HCT116 (cell line): ENCODE measurements around the gene CD9.

ENCODE experiments used
- CBX3 ChIP-seq: IDR thresholded peaks from 2 replicates; pipeline ENCODE4 v1.6.1; 2012; ENCODE audit warnings: low read depth
- CTCF ChIP-seq, 3 experiments: fragments of 200-600 bp in 1 of 3; sonication (generic) in 1 of 3; IDR thresholded peaks in 2 of 3; conservative IDR thresholded peaks in 1 of 3; 2 replicates each; pipeline ENCODE4 v1.5.1; 2012 to 2017; ENCODE audit warnings: low read depth in 2 of 3, low read length in 2 of 3, antibody characterized with exemption in 1 of 3, borderline replicate concordance in 1 of 3, control low read depth in 1 of 3, mild to moderate bottlenecking in 1 of 3, mixed read lengths in 1 of 3, mixed run types in 1 of 3, moderate library complexity in 1 of 3; ENCODE audit not compliant: insufficient read depth in 1 of 3
- SRF ChIP-seq: IDR thresholded peaks from 2 replicates; pipeline ENCODE4 v1.6.1; 2012; ENCODE audit warnings: low read depth
- ZBTB33 ChIP-seq: IDR thresholded peaks from 2 replicates; pipeline ENCODE4 v1.6.1; 2011; ENCODE audit warnings: mild to moderate bottlenecking, low read length, moderate library complexity; ENCODE audit not compliant: insufficient replicate concordance; ENCODE audit errors: extremely low read depth
- ZNF274 ChIP-seq: fragments of 200-500 bp; sonication (Bioruptor generic); IDR thresholded peaks from 2 replicates; pipeline ENCODE4 v1.6.1; 2014; ENCODE audit warnings: mild to moderate bottlenecking, low read depth, low read length, inconsistent platforms

- TF ChIP-seq CTCF (IDR thresholded peaks at IDR 0.05 in 2 of 3, conservative IDR thresholded peaks at IDR 0.05 in 1 of 3; ENCODE audit: borderline replicate concordance in 1 of 3, insufficient read depth in 1 of 3, low read depth in 2 of 3, low read length in 2 of 3) (no peak), ZBTB33 (no peak), CBX3 (no peak), SRF (no peak), ZNF274 (no peak)
These were observed 66.9 kb downstream of the CD9 start for GRCh38 chr12:6266971-6267721.
